HG03354 (cell line): ENCODE data around the gene TAGLN2.
A peak's percentile ranks its signal among the peaks of the same experiment; 100 is the strongest.

ENCODE experiments used
- ATAC-seq: cut with Tn5 transposase; IDR thresholded peaks from one replicate; pipeline ENCODE4 v1.9.1; 2021; ENCODE audit warnings: mild to moderate bottlenecking; ENCODE audit not compliant: unreplicated experiment, poor library complexity, severe bottlenecking

The TAGLN2 gene

GRCh38 chr1:159924025-159924790, 1.1 kb downstream of the TAGLN2 start:
- ATAC-seq = peak; percentile 11

DNA sequence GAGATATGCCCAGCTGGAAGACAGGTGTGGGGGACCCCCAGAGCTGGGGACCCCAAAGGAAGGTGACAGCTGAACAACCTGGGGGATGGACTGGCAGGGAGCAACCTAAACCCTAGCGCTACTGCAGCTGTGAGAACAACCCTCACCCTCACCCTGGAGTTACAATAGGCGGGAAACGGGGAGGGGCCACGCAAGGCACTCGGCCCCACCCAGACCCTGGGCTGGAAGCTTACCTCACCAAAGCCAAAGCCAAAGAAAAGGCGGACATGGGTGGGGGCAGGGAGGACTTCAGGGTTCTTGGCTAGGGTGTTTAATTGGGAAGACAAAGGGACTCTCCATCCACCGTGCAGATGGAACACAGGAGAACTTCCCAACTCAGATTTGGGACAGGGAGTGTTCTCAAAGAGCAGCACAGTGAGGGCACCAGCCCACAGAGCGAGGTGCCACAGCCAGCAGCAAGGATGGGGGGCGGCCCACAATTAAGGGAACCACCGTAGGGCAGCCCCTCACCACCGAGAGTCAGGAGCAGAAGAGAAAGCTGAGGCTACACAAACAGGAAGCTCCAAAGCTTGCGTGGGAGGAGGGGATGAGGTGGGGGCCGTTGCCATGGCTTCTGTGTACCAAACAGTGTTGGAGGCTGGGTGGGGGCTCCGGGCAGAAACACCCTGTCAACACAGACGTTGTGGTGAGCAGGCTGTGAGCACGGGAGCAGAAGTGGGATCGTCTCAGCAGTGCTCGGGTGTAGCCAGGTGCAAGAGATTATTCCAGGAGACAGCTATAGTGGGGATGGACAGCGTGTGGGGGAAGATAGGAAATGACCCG, 1.9 kb downstream of the TAGLN2 start:
- ATAC-seq = peak; percentile 42

GRCh38 chr1:159922511-159923202, 2.6 kb downstream of the TAGLN2 start:
- peak; percentile 7 for ATAC-seq

GRCh38 chr1:159921700-159922504, 3.4 kb downstream of the TAGLN2 start:
- no peak for ATAC-seq

- peak; percentile 17 for ATAC-seq
Measured at GRCh38 chr1:159921251-159921650, 4.1 kb downstream of the TAGLN2 start.

GRCh38 chr1:159920651-159921050, 4.7 kb downstream of the TAGLN2 start:
- no peak for ATAC-seq

GRCh38 chr1:159920202-159920601, 5.1 kb downstream of the TAGLN2 start:
- no peak for ATAC-seq

DNA sequence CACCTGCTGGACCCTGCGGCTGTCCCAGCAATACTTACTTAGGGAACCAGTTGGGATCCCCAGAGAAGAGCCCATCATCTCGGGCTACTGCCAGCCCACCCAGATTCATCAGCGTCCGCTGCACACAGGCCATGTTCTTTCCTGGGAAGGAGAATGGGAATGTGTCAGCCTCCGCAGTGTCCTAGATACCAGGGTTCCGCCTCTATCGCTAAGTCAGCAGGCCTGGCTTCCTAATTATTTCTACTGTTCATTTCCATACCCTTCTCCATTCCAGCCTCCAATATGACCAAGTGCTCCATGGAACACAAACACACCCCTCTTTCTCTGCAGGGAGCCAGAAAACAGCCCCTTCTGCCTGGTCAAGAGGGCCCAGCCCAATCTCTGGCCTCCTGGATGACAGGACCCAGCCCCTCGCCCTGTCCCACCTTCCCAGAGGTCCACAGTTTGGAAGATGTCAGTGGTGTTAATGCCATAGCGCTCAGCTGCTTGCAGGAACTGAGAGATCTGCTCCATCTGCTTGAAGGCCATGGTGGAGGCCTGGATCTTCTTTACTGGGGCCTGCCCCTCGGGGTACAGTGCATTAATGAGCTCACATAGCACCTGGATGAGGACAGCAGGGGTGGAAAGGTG, 6.0 kb downstream of the TAGLN2 start:
- ATAC-seq = no peak

GRCh38 chr1:159918352-159919200, 6.7 kb downstream of the TAGLN2 start:
- no peak for ATAC-seq

DNA sequence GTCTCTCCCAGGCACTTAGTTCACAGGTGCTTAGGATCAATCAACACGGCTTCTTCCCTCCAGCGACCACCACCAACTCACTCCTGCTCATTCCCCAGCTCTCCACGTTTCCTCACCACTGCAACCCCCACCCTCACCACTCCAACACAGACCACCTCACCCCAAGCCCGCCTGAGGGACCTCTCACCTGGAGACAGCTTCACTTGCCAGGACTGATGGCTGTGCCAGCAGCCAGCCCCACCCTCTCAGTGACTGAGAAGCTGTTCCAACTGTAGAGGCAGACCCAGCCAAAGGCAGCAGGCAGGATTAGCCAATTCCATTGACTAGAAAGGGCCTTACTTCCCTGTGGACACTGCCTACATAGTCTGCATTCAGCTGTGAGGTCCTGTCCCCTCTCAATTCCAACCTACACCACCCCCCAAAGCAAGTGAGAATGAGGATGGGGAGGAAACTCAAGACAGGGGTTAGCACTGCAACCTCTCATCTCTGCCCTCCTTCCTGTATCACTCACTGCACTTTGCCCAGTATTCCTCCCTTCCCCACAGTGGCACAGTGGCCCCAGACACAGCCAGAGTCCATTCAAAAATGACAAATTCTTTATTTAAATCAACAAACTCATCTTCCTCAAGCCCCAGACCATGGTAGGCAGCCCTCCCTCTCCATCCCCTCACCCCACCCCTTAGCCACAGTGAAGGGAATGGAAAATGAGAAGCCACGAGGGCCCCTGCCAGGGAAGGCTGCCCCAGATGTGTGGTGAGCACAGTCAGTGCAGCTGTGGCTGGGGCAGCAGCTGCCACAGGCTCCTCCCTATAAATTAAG, 7.6 kb downstream of the TAGLN2 start:
- no peak for ATAC-seq

DNA sequence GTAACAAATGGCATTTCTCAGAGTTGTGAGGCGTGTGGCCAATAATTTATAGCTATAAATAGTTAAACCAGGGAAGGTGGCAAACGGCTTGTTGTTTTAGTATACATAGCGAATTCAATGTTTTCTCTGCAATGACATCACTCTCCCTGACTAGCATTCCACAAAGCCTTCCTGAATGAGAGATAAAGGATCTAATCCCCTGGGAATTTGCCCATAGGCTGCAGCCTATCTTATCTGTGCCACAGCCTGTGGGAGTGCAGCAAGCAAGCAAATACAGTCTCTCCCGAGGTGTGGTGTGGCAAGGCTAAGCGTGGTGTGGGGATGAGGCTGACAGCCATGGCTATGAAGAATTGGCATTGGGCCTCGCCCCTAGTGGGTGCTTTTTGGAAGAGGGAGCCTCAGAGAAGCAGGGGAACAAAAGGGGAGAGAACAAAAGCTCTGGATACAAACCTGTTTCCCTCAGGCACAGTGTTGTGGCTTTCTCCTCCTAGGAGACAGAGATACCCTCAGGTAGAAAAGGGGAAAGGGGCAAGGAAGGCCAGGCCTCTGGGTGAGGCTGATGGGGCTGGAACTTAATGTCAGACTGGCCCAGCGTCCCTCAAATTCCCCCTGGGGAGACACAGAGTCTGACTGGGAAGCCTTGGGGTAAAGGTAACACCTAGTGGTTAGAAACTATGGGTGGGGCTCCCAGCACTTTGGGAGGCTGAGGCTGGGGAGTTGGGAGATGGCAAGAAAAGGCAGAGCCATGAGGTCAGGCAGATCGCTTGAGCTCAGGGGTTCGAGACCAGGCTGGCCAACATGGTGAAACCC, 8.9 kb downstream of the TAGLN2 start:
- ATAC-seq = no peak

GRCh38 chr1:159915571-159916241, 9.6 kb downstream of the TAGLN2 start:
- ATAC-seq = no peak

- ATAC-seq = no peak
Measured at GRCh38 chr1:159914252-159915018, 10.9 kb downstream of the TAGLN2 start.

GRCh38 chr1:159913451-159914192, 11.7 kb downstream of the TAGLN2 start:
- ATAC-seq = no peak
